Brain microvascular endothelial cell (primary cell): ENCODE measurements around the gene HBD.

Source experiments
- DNase-seq: peaks from one replicate; pipeline ENCODE4 v3.0.0-alpha.2; 2020
- H3K27ac ChIP-seq: fragments of 250-450 bp; sonication (Bioruptor Pico); 2 replicates; pipeline ENCODE4 v1.5.1; 2020; ENCODE audit warnings: mild to moderate bottlenecking, moderate library complexity
- H3K27me3 ChIP-seq: fragments of 250-450 bp; sonication (Bioruptor Pico); replicated peaks from 2 replicates; pipeline ENCODE4 v1.5.1; 2020; ENCODE audit warnings: mild to moderate bottlenecking
- H3K36me3 ChIP-seq: fragments of 250-450 bp; sonication (Bioruptor Pico); replicated peaks from 2 replicates; pipeline ENCODE4 v1.5.1; 2020; ENCODE audit warnings: mild to moderate bottlenecking
- H3K4me3 ChIP-seq: 2 replicates; pipeline ENCODE4 v1.5.1; 2011; ENCODE audit warnings: low read depth, mild to moderate bottlenecking, control low read depth, low read length, moderate library complexity
- in situ Hi-C: cut with HindIII; loops from 2 replicates; pipeline ENCODE4 v1.10.0; 2017; ENCODE audit warnings: low sequenced_read_pairs, low pct_ligation_motif_present
- TF ChIP-seq, protein P1 (sequence below): IDR thresholded peaks from 2 replicates; pipeline ENCODE4 v1.5.1; 2011; ENCODE audit warnings: low read depth, mild to moderate bottlenecking, moderate library complexity, low read length, control low read depth, inconsistent platforms; ENCODE audit errors: missing control alignments

The HBD gene

GRCh38 chr11:5232821-5233220, 1.5 kb downstream of the HBD start:
- Histone ChIP-seq H3K27ac (no peak overlapping the region), H3K36me3 (no peaks in the 10 kb centered on the region), H3K4me3 (no peak overlapping the region), H3K27me3 (no peaks in the 10 kb centered on the region)
- no peak for DNase-seq
- TF ChIP-seq, protein P1, sequence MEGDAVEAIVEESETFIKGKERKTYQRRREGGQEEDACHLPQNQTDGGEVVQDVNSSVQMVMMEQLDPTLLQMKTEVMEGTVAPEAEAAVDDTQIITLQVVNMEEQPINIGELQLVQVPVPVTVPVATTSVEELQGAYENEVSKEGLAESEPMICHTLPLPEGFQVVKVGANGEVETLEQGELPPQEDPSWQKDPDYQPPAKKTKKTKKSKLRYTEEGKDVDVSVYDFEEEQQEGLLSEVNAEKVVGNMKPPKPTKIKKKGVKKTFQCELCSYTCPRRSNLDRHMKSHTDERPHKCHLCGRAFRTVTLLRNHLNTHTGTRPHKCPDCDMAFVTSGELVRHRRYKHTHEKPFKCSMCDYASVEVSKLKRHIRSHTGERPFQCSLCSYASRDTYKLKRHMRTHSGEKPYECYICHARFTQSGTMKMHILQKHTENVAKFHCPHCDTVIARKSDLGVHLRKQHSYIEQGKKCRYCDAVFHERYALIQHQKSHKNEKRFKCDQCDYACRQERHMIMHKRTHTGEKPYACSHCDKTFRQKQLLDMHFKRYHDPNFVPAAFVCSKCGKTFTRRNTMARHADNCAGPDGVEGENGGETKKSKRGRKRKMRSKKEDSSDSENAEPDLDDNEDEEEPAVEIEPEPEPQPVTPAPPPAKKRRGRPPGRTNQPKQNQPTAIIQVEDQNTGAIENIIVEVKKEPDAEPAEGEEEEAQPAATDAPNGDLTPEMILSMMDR = no peak
- in situ Hi-C loops = no loop called here

DNA sequence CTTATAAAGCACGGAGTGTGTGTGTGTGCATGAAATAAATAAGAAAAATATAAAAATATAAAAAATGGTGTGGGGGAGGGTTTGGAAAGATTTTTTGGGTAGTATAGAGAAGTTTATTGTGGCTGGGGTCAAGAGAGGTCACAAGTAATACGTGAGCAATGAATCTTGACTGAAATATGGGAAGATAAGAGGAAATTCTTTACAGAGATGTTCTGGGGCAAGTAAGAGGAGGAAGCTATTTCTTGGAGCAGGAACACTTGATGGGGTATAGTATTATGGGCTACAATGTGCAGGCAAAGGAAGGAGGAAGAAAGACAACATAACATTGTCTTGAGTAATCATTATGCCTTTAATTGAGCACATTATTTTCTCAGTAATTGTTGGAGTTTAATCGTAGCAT, 2.1 kb downstream of the HBD start:
- no peak for DNase-seq
- Histone ChIP-seq H3K4me3 (no peak overlapping the region), H3K27ac (no peak overlapping the region), H3K27me3 (no peaks in the 10 kb centered on the region), H3K36me3 (no peaks in the 10 kb centered on the region)
- TF ChIP-seq, protein P1 = no peak
- in situ Hi-C loops = no loop called here

DNA sequence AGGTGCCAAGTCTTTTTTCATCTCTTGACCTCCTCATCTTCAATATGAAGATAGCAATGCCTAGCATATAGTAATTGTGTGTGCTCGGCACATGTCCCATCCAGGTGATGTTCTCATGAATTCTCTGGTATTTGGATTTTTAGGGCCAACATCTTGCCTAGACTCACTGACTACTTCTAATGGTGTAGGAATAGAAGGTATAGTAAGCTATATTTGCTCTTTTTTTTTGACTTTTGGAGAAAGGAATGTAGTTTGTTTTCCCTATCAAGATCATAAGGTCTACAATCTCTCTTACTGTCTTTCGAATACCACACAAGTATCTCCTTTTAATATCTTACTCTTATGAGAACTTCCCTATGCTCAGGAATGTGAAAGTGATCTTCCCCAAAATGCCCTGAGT, 3.2 kb downstream of the HBD start:
- no peaks in the 10 kb centered on the region for H3K36me3 ChIP-seq
- no peak overlapping the region for H3K27ac ChIP-seq
- H3K4me3 ChIP-seq = no peak overlapping the region
- DNase-seq = no peak
- no peaks in the 10 kb centered on the region for H3K27me3 ChIP-seq
- TF ChIP-seq, protein P1 = no peak
- in situ Hi-C loops = no loop called here

- no peak overlapping the region for H3K27ac ChIP-seq
- TF ChIP-seq, protein P1 = no peak
- in situ Hi-C loops = no loop called here
- no peak for DNase-seq
- no peak overlapping the region for H3K4me3 ChIP-seq
- no peaks in the 10 kb centered on the region for H3K36me3 ChIP-seq
- no peaks in the 10 kb centered on the region for H3K27me3 ChIP-seq
Observed at GRCh38 chr11:5230266-5230665, 4.0 kb downstream of the HBD start.

DNA sequence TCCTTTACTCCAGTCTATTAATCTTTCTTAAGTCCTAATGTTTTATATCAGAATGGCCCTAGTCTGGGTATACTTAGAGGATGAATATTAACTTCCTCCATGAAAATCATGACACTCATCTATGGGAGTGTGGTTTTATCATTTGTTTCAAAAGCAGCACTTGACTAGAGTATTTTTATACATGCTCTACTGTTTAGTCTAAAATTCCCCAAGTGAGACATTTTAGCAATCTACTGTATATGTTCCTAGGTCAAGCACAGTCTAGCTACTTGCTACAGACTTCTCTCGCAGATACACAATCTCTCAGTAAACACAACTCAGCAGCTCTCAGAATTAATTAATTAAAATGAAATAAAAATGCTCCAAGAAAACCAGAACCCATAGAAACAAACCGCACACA, 4.5 kb downstream of the HBD start:
- H3K27ac ChIP-seq = no peak overlapping the region
- TF ChIP-seq, protein P1 = no peak
- H3K4me3 ChIP-seq = no peak overlapping the region
- no peak for DNase-seq
- no peaks in the 10 kb centered on the region for H3K36me3 ChIP-seq
- in situ Hi-C loops = no loop called here
- no peaks in the 10 kb centered on the region for H3K27me3 ChIP-seq

DNA sequence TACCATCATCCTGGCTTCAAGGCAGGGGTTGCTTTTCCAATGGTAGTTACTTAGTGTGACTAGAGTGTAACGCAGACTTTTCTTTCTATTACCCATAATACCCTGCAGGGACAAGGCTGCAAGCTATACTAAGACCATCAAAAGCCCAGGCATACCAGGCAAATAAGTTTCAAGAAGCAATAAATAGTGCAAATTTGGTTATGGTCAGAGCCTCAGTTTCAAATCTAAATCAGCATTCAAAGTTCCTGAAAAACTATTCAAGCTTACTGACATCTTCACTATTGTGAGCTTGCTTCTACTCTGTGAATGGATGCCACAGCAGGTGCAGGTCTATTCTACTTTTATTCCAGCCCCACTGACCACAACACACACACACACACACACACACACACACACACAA, 4.9 kb downstream of the HBD start:
- Histone ChIP-seq H3K36me3 (no peaks in the 10 kb centered on the region), H3K4me3 (no peak overlapping the region), H3K27ac (no peak overlapping the region), H3K27me3 (no peaks in the 10 kb centered on the region)
- DNase-seq = no peak
- TF ChIP-seq, protein P1 = no peak
- in situ Hi-C loops = no loop called here
